NCI-H1694 treated with DMSO at 0.1 percent for 48 hours (cell line): ENCODE results near the gene TOMM20L.
"Not testable (repeated sequence)": the region's sequence is repeated elsewhere in the genome, so short reads cannot be mapped to it uniquely, and the experiment has no call there.

Source experiments
- DNase-seq: peaks from one replicate; lab custom pipeline; 2025; lab: John Stamatoyannopoulos, UW

TOMM20L gene

GRCh38 chr14:58395812-58396788 lies at the start of gene TOMM20L:
TOMM20L (plus strand) TSS chr14:58395930; CDS start chr14:58395958, 28 bp downstream.
- no peak for DNase-seq

GRCh38 chr14:58353516-58354299 lies 42.0 kb upstream of the TOMM20L start:
- DNase-seq, result no peak

GRCh38 chr14:58354808-58355207 lies 40.9 kb upstream of the TOMM20L start:
- DNase-seq, result no peak

GRCh38 chr14:58356268-58356667 lies 39.5 kb upstream of the TOMM20L start:
- DNase-seq, result no peak

- not testable (repeated sequence) for DNase-seq
These were observed 33.5 kb upstream of the TOMM20L start for GRCh38 chr14:58362272-58362671.

- DNase-seq, result peak; percentile 48
These were observed 32.8 kb upstream of the TOMM20L start for GRCh38 chr14:58362798-58363412.

- DNase-seq, result no peak
These were observed 31.4 kb upstream of the TOMM20L start for GRCh38 chr14:58364316-58364715.

GRCh38 chr14:58367296-58367695 lies 28.4 kb upstream of the TOMM20L start:
- DNase-seq, result no peak

- no peak for DNase-seq
These were observed 26.8 kb upstream of the TOMM20L start for GRCh38 chr14:58368956-58369355.

- no peak for DNase-seq
These were observed 18.9 kb upstream of the TOMM20L start for GRCh38 chr14:58376791-58377190.

- DNase-seq, result no peak
These were observed 4.9 kb upstream of the TOMM20L start for GRCh38 chr14:58390830-58391229.

GRCh38 chr14:58395562-58395811 lies 243 bp upstream of the TOMM20L start:
- DNase-seq, result no peak

GRCh38 chr14:58397156-58397555 lies 1.4 kb downstream of the TOMM20L start:
- peak; percentile 9 for DNase-seq

- DNase-seq, result no peak
These were observed 2.8 kb downstream of the TOMM20L start for GRCh38 chr14:58398495-58398894.

GRCh38 chr14:58398895-58399294 lies 3.2 kb downstream of the TOMM20L start:
- DNase-seq, result no peak

- no peak for DNase-seq
These were observed 5.9 kb downstream of the TOMM20L start for GRCh38 chr14:58401587-58401986.

- no peak for DNase-seq
These were observed 13.0 kb downstream of the TOMM20L start for GRCh38 chr14:58408681-58409215.

GRCh38 chr14:58414845-58415244 lies 19.1 kb downstream of the TOMM20L start:
- no peak for DNase-seq

GRCh38 chr14:58415636-58416547 lies 20.2 kb downstream of the TOMM20L start:
- no peak for DNase-seq

- DNase-seq, result not testable (repeated sequence)
These were observed 21.2 kb downstream of the TOMM20L start for GRCh38 chr14:58416934-58417333.

GRCh38 chr14:58426670-58427280 lies 31.0 kb downstream of the TOMM20L start:
- DNase-seq, result peak; percentile 83
